Measurements from ENCODE around the gene CKM.
A peak's percentile ranks its signal among the peaks of the same experiment; 100 is the strongest.
"Not testable (repeated sequence)": the region's sequence is repeated elsewhere in the genome, so short reads cannot be mapped to it uniquely, and the experiment has no call there.

The CKM gene

DNA sequence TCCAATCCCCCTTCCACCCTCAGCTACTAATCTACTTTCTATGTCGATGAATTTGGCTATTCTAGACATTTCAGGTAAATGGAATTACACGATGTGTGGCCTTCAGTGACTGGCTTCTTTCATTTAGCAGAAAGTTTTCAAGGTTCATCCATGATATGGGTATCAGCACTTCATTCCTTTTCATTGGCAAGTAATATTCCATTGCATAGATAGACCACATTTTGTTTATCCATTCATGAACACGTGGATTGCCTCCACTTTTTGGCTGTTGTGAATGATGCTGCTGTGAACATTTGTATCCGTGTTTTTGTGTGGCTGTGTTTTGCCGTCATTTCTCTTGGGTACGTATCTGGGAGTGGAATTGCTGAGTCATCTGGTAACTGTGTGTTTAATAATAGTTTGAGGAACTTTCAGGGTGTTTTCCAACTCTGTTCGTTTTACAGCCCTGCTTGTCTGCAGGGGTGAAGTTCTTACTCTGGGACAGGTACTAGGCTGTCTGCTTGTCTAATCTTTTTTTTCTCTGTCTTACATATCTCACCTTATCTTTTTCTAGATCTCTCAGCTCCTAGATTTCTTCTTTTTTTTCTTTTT lies 39.1 kb downstream of the CKM start:
- peak; percentile 55 to 66 for DNase-seq

DNA sequence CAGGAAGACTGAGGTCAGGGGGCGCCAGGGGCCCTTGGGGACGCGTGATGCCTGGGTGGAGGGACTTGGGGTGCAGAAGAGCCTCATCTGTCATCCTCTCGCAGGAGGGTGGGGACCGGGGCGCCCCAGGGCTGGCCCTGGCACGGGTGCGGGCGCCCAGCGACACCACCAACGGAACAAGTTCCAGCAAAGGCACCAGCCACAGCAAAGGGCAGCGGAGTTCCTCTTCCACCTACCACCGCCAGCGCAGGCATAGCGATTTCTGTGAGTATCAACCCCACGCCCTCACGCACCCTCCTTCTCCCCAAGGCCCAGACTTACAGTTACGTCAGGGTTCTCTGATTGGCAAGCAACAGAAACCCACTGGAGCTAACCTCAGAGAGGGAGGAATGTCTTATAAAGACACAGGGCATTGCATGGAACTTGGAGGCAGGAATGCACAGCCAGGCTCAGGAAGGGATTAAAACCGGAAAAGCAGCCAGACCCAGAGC lies 42.2 kb downstream of the CKM start:
- peak; percentile 24 to 55 for DNase-seq

DNA sequence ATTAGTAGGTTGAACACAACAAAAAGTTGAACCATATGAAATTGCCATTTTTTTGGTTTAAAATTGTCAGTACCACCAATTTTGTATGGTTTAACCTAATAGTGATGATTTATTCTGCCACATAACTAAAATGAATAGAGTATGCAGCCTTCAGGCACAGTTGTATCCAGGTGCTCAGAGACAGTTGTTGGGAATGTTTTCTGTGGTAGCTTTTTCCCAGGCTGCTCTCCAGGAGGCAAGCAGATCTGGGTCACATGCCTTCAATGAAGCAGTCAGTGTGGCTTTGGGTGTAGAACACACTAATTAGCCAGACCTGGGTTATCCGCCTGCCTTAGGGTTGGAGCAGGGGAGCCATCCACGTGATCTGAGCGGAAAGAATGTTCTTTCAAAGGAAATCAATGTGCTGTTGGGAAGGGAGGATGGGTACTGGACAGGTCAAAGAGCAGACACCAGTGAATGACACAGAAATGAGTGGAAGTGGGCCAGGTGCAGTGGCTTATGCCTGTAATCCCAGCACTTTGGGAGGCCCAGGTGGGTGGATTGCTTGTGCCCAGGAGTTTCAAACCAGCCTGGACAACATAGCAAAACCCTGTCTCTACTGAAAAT lies 43.0 kb downstream of the CKM start:
- DNase-seq, result no peak

DNA sequence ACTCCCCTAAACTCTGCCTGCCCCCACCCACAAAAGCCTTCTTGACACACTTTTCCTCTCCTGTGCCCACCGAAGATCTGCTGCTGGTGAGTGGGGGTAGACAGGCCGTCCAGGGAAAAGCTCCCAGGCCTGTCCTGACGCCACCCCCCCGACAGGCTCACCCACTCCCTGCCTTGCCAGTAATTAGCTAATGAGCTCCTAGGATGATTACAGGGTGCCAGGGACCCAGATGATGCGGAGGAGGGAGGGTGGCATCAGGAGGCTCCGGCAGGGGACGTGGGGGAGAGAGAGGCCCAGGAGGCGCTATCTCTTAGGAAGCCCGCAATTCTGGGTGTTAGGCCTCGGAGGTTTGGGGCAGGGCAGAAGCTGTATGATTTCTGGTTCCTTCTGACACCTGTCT lies 44.6 kb downstream of the CKM start:
- no peak for DNase-seq

DNA sequence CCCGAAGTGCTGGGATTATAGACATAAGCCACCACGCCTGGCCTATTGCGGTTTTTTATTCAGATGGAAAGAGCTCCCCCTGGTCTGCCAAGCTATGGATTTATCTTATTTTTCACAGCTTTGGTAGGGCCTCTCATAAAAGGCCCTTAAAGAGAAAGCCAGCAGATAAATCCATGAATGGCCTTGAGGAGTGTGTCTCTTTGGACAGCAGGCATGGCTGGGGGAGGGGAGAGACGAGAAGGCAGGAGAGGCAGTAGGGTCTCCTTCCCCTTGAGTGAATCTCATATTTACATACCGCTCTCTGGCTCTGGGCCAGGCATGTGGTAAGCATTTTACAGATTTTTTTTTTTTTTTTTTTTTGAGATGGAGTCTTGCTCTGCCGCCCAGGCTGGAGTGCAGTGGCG lies 46.4 kb downstream of the CKM start:
- DNase-seq, result no peak

DNA sequence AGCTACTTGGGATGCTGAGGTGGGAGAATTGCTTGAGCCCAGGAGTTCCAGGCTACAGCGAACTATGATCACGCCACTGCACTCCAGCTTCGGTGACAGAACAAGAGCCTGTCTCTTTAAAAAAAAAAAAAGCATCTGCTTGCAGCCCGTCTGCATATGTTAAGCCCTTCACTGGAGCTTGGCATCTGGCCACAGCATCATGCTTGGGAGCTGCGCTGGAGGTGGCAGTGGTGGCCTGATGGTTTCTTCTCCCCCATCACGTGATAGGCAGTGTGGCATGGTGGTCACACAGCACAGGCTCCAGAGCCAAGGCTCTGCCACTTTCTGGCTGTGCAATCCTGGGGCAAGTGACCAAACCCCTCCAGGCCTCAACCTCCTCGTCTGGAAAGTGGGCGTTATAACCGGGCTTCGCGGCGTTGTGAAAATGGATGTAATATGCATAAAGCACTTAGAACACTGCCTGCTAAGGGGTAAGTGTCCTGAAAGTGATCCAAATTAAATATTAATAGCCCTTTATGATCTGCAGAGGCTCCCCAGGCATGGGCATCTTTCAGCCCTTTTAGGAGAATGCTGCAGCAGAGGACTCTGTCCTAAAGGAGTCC lies 47.2 kb downstream of the CKM start:
- no peak for DNase-seq

DNA sequence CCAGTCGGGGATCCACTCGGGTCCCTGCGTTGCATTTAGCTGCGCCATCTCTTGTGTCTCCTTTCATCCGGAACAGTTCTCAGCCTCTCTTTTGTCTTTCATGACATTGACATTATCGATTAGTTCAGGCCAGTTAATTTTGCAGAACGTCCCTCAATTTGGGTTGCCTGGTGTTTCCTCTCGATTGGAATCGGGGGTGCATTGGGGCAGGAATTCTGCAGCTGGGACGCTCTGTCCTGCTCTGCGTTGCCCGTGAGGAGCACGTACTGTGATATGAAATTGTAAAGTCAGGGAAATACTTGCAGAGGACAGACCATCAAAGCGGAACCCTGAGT lies 49.2 kb downstream of the CKM start:
- no peak for DNase-seq

DNA sequence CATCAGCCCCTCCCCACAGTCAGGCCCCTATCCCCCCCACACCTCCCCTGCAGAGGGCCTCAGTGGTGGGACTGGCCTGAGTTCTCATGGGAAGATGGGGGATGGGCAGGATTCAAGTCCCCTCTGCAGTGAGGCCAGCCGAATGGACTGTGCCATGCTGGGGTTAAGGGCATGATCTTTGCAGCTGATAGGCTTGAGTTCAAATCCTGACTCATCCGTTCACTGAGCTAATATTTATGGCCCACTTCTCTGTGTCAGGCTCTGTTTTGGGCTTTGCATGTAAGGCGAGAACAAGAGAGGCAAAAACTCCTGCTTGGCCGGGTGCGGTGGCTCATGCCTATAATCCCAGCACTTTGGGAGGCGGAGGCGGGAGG lies 51.0 kb downstream of the CKM start:
- no peak for DNase-seq

DNA sequence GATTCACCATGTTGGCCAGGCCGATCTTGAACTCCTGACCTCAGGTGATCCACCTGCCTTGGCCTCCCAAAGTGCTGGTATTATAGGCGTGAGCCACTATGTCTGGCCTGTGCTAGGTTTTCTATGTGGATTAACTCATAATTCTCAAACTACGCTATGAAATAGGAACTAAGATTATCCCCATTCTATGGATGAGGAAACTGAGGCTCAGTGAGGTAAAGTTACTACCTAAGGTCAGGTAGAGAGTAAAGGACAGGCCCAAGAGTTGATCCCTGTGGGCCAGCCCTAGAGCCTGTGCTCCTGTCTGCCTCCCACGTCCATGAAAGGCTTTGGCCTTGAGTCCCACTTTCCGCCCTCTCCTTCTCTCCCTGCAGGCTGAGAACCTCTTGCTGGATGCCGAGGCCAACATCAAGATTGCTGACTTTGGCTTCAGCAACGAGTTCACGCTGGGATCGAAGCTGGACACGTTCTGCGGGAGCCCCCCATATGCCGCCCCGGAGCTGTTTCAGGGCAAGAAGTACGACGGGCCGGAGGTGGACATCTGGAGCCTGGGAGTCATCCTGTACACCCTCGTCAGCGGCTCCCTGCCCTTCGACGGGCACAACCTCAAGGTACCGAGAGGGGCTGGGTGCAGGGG lies 51.5 kb downstream of the CKM start:
- no peak for DNase-seq

DNA sequence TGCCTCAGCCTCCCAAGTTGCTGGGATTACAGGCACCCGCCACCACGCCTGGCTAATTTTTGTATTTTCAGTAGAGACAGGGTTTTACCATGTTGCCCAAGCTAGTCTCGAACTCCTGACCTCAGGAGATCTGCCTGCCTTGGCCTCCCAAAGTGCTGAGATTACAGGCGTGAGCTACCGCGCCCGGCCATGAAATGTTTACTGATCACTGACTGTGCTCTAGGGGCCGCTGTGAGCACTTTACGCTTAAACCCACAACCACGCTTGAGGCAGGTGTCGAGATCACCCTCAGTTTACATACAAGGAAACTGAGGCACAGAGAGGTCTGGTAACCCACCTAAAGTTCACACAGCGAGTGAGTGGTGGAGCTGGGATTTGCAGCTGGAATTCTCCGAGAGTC lies 52.7 kb downstream of the CKM start:
- DNase-seq, result not testable (repeated sequence)

DNA sequence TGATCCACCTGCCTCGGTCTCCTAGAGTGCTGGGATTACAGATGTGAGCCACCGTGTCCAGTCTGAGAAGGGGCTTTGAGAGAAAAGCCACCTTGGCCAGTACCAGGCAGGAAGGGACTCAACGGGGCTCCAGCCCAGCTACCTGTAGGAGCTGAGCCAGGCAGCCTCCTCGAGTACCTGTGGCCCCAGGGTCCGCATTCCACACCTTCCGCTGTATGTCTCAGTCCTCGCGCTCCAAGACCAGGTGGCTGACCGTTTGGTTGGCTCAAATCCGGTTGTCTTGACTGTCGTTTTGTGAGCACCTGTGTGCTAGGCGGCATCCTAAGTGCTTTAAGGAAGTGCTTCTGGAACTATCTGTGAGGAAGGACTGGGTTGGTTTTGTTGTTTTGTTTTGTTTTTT lies 55.4 kb downstream of the CKM start:
- no peak for DNase-seq

DNA sequence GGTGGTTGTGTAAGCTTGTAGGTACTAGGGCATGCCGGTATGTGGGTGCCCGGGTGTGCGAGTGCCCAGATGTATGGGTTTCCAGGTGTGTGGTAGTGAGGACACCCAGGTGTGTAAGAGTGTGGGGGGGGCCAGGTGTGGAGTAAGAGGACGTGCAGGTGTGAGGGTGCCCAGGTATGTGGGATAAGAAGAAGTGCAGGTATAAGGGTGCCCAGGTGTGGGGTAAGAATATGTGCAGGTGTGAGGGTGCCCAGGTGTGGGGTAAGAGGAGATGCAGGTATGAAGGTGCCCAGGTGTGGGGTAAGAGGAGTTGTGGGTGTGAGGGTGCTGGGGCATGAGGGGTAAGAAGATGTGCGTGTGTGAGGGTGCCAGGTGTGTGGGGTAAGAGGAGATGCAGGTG lies 57.3 kb downstream of the CKM start:
- DNase-seq, result no peak

DNA sequence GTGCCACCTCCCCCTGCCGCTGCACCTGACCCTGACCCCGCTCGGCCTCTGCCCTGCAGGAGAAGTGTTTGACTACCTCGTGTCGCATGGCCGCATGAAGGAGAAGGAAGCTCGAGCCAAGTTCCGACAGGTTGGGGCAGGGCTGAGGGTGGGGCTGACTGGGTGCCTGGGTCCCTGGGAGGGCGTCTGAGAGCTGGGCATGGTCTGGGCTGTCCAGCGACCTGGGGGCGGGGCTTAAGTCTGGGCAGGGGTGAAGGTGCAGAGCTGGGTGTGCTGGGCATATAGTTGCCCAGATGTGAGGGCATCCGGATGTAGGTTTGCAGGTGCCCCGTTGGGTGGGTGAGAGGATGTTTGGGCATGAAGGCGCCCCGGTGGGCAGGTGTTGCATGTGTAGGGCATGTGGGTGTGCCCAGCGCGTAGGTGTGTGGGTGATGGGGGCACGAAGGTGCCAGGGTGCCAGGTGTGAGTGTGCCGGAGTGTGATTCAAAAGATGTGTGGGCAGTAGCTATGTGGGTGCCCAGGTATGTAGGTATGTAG lies 57.8 kb downstream of the CKM start:
- no peak for DNase-seq

DNA sequence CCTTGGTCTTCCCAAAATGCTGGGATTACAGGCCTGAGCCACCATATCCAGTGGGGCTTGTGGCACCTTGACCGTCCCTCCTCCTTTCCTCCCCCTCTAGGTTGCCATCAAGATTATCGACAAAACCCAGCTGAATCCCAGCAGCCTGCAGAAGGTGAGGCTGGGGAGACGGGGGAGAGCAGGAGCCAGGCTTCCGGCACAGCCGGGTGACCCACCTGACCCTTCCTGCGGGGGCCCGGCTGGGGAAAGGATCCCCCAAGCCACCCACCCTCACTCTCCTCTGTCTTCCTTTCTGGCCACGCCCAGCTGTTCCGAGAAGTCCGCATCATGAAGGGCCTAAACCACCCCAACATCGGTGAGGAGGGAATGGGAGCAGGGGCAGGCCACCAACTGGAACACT lies 59.7 kb downstream of the CKM start:
- no peak for DNase-seq

DNA sequence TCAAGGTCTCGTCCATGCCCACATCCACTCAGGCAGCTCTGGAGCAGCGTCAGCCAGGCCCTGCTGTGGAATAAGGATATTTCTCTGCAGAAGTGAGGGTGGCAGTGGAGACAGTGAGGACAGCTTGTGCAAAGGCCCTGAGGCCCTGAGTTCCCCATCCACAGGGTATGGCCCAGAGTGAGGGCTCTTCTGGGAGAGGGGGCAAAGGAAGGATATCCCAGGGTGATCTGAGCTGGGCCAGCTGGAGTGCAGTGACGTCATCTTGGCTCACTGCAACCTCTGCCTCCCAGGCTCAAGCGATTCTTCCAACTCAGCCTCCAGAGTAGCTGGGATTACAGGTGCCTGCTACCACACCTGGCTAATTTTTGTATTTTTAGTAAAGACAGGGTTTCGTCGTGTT lies 60.1 kb downstream of the CKM start:
- no peak for DNase-seq

DNA sequence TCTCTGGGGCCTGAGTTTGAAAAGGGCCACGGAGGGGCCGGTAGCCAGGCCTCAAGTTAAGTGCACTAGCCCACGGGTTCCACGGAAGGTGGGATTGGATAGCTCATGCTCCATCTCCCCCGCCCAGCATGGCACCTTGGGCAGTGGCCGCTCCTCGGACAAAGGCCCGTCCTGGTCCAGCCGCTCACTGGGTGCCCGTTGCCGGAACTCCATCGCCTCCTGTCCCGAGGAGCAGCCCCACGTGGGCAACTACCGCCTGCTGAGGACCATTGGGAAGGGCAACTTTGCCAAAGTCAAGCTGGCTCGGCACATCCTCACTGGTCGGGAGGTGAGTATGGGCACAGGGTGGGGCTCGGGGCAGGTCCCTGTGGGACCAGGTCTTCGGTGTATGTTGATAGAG lies 63.8 kb downstream of the CKM start:
- no peak for DNase-seq

DNA sequence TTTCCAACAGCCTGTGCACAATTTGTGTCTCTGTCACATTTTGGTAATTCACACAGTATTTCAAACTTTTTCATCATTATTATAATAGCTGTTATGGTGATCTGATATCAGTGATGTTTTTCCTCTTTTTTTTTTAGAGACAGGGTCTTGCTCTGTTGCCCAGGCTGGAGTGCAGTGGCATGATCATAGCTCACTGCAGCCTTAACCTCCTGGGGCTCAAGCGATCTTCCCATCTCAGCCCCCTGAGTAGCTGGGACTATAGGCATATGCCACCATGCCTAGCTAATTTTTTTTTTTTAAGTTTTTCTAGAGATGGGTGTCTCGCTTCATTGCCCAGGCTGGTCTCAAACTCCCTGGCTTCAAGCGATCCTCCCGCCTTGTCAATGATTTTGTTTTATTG lies 65.8 kb downstream of the CKM start:
- no peak for DNase-seq
